Measurements from ENCODE around the gene GAS5.

The GAS5 gene

GRCh38 chr1:173852105-173852504, 15.7 kb downstream of the GAS5 start:
- H3K4me3 ChIP-seq: no peak overlapping the region
- H3K9ac ChIP-seq: no peak overlapping the region
- no peak for TF ChIP-seq Cebpa-rat (IDR thresholded peaks at IDR 0.05)
- H3K4me1 ChIP-seq: no peaks in the 10 kb centered on the region
- H3K27ac ChIP-seq: no peak overlapping the region
- no peak overlapping the region for H3K4me2 ChIP-seq
- no peaks in the 10 kb centered on the region for H4K20me1 ChIP-seq
- H3K36me3 ChIP-seq: peaks cover 77% of the 10 kb centered on the region
- no peaks in the 10 kb centered on the region for H3K27me3 ChIP-seq
- no peaks in the 10 kb centered on the region for H3K9me3 ChIP-seq

GRCh38 chr1:173832748-173833147, 35.0 kb downstream of the GAS5 start:
- no peaks in the 10 kb centered on the region for H3K27me3 ChIP-seq
- no peaks in the 10 kb centered on the region for H4K20me1 ChIP-seq
- no peak for TF ChIP-seq Cebpa-rat (IDR thresholded peaks at IDR 0.05)
- H3K27ac ChIP-seq: no peak overlapping the region
- no peak overlapping the region for H3K4me2 ChIP-seq
- no peak overlapping the region for H3K4me3 ChIP-seq
- no peaks in the 10 kb centered on the region for H3K9me3 ChIP-seq
- H3K4me1 ChIP-seq: no peaks in the 10 kb centered on the region
- H3K36me3 ChIP-seq: peaks cover 60% of the 10 kb centered on the region
- H3K9ac ChIP-seq: no peak overlapping the region

- Histone ChIP-seq H3K4me1 (peaks cover 32% of the 10 kb centered on the region), H3K9me3 (no peaks in the 10 kb centered on the region), H3K4me3 (no peak overlapping the region), H3K4me2 (peak overlapping the region; percentile 7; the same call in 1 of the 2 replicates), H3K9ac (no peak overlapping the region), H3K36me3 (peaks cover 16% of the 10 kb centered on the region), H3K27me3 (no peaks in the 10 kb centered on the region), H3K27ac (no peak overlapping the region), H4K20me1 (no peaks in the 10 kb centered on the region)
- TF ChIP-seq Cebpa-rat (IDR thresholded peaks at IDR 0.05): no peak
Measured at GRCh38 chr1:173827611-173828010, 40.2 kb downstream of the GAS5 start.

GRCh38 chr1:173824315-173825081, 43.3 kb downstream of the GAS5 start, which contains the start of the genes CENPL and DARS2:
CENPL (minus strand) TSS chr1:173824883; CDS start chr1:173811299, 13,584 bp downstream.
DARS2 (plus strand) TSS chr1:173824673; CDS start chr1:173825230, 557 bp downstream.
- Histone ChIP-seq H3K27ac (peak within 1 kb of the TSS; percentile 88), H3K36me3 (peaks cover 24% of the 10 kb centered on the region), H4K20me1 (no peaks in the 10 kb centered on the region)

GRCh38 chr1:173823781-173824314, 43.9 kb downstream of the GAS5 start:
- Histone ChIP-seq H3K36me3 (peaks cover 30% of the 10 kb centered on the region), H3K27ac (peak overlapping the region; percentile 88), H3K27me3 (no peaks in the 10 kb centered on the region), H3K9ac (peak overlapping the region; percentile 89), H3K4me3 (peak overlapping the region; percentile 90), H3K4me1 (peaks cover 49% of the 10 kb centered on the region), H3K4me2 (peak overlapping the region; percentile 95), H3K9me3 (peaks cover 6% of the 10 kb centered on the region; the same call in 1 of the 2 replicates), H4K20me1 (no peaks in the 10 kb centered on the region)
- no peak for TF ChIP-seq Cebpa-rat (IDR thresholded peaks at IDR 0.05)

More at GRCh38 chr1:173824315-173825081, 43.3 kb downstream of the GAS5 start, which contains the start of the genes CENPL and DARS2:
- Histone ChIP-seq H3K9me3 (no peaks in the 10 kb centered on the region), H3K4me3 (peak within 1 kb of the TSS; percentile 90), H3K4me1 (peaks cover 49% of the 10 kb centered on the region), H3K27me3 (no peaks in the 10 kb centered on the region), H3K9ac (peak within 1 kb of the TSS; percentile 89), H3K4me2 (peak within 1 kb of the TSS; percentile 95)
- 0 out of 2 replicates have a peak, but pooled peaks have one; percentile 44 for TF ChIP-seq Cebpa-rat (IDR thresholded peaks at IDR 0.05)

- peaks cover 24% of the 10 kb centered on the region for H3K9me3 ChIP-seq
- no peak overlapping the region for H3K27ac ChIP-seq
- peaks cover 48% of the 10 kb centered on the region for H3K36me3 ChIP-seq
- no peak overlapping the region for H3K9ac ChIP-seq
- H3K4me1 ChIP-seq: peaks cover 44% of the 10 kb centered on the region
- H3K4me3 ChIP-seq: no peak overlapping the region
- peak overlapping the region; percentile 23; the same call in 1 of the 2 replicates for H3K4me2 ChIP-seq
- TF ChIP-seq Cebpa-rat (IDR thresholded peaks at IDR 0.05): no peak
- H3K27me3 ChIP-seq: no peaks in the 10 kb centered on the region
- no peaks in the 10 kb centered on the region for H4K20me1 ChIP-seq
Measured at GRCh38 chr1:173821680-173822079, 46.1 kb downstream of the GAS5 start.

- Histone ChIP-seq H3K4me2 (no peak overlapping the region), H3K36me3 (peaks cover 60% of the 10 kb centered on the region), H3K27me3 (no peaks in the 10 kb centered on the region), H3K27ac (no peak overlapping the region), H3K4me1 (peaks cover 25% of the 10 kb centered on the region), H3K9ac (no peak overlapping the region), H3K9me3 (peaks cover 44% of the 10 kb centered on the region), H3K4me3 (no peak overlapping the region), H4K20me1 (no peaks in the 10 kb centered on the region)
- TF ChIP-seq Cebpa-rat (IDR thresholded peaks at IDR 0.05): no peak
Measured at GRCh38 chr1:173818459-173818858, 49.3 kb downstream of the GAS5 start.

All from BLaER1 (cell line).